H1 (cell line): ENCODE measurements around the gene WNK2. TPM values are rescaled to one million over a fixed set of nuclear protein-coding genes. Genes with fewer than 3 reads are reported as not detected.

Source experiments
- FOSL1 ChIP-seq: IDR thresholded peaks from 2 replicates; pipeline ENCODE4 v1.6.1; 2011; ENCODE audit warnings: mild to moderate bottlenecking, low read depth, low read length, moderate library complexity; ENCODE audit not compliant: insufficient read depth
- GTF2F1 ChIP-seq: IDR thresholded peaks from 2 replicates; pipeline ENCODE4 v1.6.1; 2012; ENCODE audit warnings: low read depth, low read length, improper control_type of control experiment, borderline replicate concordance
- KDM4A ChIP-seq: IDR thresholded peaks from one replicate; pipeline ENCODE4 v1.7.1; 2012; ENCODE audit warnings: low read depth, mild to moderate bottlenecking, moderate library complexity, low read length, inconsistent platforms; ENCODE audit not compliant: severe bottlenecking
- PHF8 ChIP-seq: fragments of 200-600 bp; sonication (generic); conservative IDR thresholded peaks from 2 replicates; pipeline ENCODE4 v1.7.1; 2012; ENCODE audit warnings: low read depth, mild to moderate bottlenecking, inconsistent platforms, low read length, moderate library complexity
- SP1 ChIP-seq: IDR thresholded peaks from 2 replicates; pipeline ENCODE4 v1.6.1; 2011; ENCODE audit warnings: low read depth, low read length
- polyA plus RNA-seq, 7 experiments: library from polyadenylated mRNA; depleted of rRNA in 3 of 7; stranded (reverse) in 5 of 7; unstranded in 2 of 7; fragments of >200 nt in 5 of 7; fragments of 200-250 nt in 2 of 7; gene quantifications; 1 replicate in 5 of 7; 2 replicates in 1 of 7; 4 replicates in 1 of 7; pipeline versions ENCODE4 v1.2.1 to v1.2.3, GENCODE V29; 2011 to 2013; ENCODE audit warnings: missing spikeins in 2 of 7, mixed read lengths in 2 of 7
- total RNA-seq: library from RNA; stranded (reverse); fragmentation: NEBNext Ultra II Directional; extraction: Animal tissue kit (Norgen Biotek cat#: 25700); gene quantifications from 2 replicates; pipeline ENCODE4 v1.2.1, GENCODE V29; 2021

WNK2 gene
- total and polyA plus RNA-seq, 2 of the 8 experiments (the other 6 are each of a cell fraction or from before 2014, with no cell fraction given): 12.0 to 87.2 TPM

- TF ChIP-seq FOSL1: no peak
- no peak for TF ChIP-seq KDM4A
- TF ChIP-seq GTF2F1: no peak
- no peak for TF ChIP-seq SP1
- no peak for TF ChIP-seq PHF8
Measured at GRCh38 chr9:93141771-93142483, 42.0 kb upstream of the WNK2 start (continued).
